Measurements from ENCODE around the gene KAT2A. TPM values are rescaled to one million over a fixed set of nuclear protein-coding genes. Genes with fewer than 3 reads are reported as not detected.

Gene KAT2A
- total RNA-seq, 1 experiment from 2014 or later, result 42.1 TPM

GRCh38 chr17:42087042-42087701 lies 34.0 kb downstream of the KAT2A start:
- TF ChIP-seq EZH2 (IDR thresholded peaks at IDR 0.05; ENCODE audit: low read depth) (no peak), CTCF (conservative IDR thresholded peaks at IDR 0.05) (no peak)
- POLR2A ChIA-PET (ENCODE audit: unreplicated experiment), result no interaction called here
- H2AFZ ChIP-seq, result no peak overlapping the region
- no peak overlapping the region for H3K4me3 ChIP-seq
- H4K20me1 ChIP-seq (ENCODE audit: insufficient read depth), result no peaks in the 10 kb centered on the region
- intact Hi-C loops (cut with micrococcal nuclease; ENCODE audit: unreplicated experiment), result no loop called here
- peaks cover 11% of the 10 kb centered on the region; the same call in 1 of the 2 replicates for H3F3A ChIP-seq (ENCODE audit: insufficient read depth, low read depth)
- DNase-seq, result no peak
- 0 out of 2 replicates have a peak, but pooled peaks cover 3% of the 10 kb centered on the region for H3K4me1 ChIP-seq (replicated peaks; ENCODE audit: insufficient read depth)
- no peaks in the 10 kb centered on the region for H3K9me2 ChIP-seq (ENCODE audit: insufficient read depth)
- no peaks in the 10 kb centered on the region for H3K9me3 ChIP-seq (ENCODE audit: insufficient read depth, low read depth)
- BruUV-seq (replicated peaks), result no TSS peak
- no peaks in the 10 kb centered on the region for H3K36me3 ChIP-seq (ENCODE audit: low read depth)
- H3K4me2 ChIP-seq, result no peak overlapping the region
- H3K79me2 ChIP-seq (ENCODE audit: low read depth), result no peaks in the 10 kb centered on the region
- CTCF ChIA-PET, result no interaction called here
- H3K27me3 ChIP-seq (ENCODE audit: insufficient read depth, low read depth), result no peaks in the 10 kb centered on the region
- no peak overlapping the region for H3K27ac ChIP-seq

GRCh38 chr17:42081516-42082129 lies 39.5 kb downstream of the KAT2A start:
- intact Hi-C loops (cut with micrococcal nuclease; ENCODE audit: unreplicated experiment), result no loop called here
- POLR2A ChIA-PET (ENCODE audit: unreplicated experiment), result no interaction called here
- Histone ChIP-seq H3K36me3 (ENCODE audit: low read depth) (no peaks in the 10 kb centered on the region), H2AFZ (no peak overlapping the region), H3K9me2 (ENCODE audit: insufficient read depth) (no peaks in the 10 kb centered on the region), H3K9me3 (ENCODE audit: insufficient read depth, low read depth) (no peaks in the 10 kb centered on the region), H3K4me1 (replicated peaks; ENCODE audit: insufficient read depth) (0 out of 2 replicates have a peak, but pooled peaks cover 6% of the 10 kb centered on the region), H3K27me3 (ENCODE audit: insufficient read depth, low read depth) (no peaks in the 10 kb centered on the region), H3K79me2 (ENCODE audit: low read depth) (no peaks in the 10 kb centered on the region), H3K4me2 (no peak overlapping the region), H3F3A (ENCODE audit: insufficient read depth, low read depth) (no peaks in the 10 kb centered on the region), H3K27ac (no peak overlapping the region), H3K4me3 (no peak overlapping the region), H4K20me1 (ENCODE audit: insufficient read depth) (no peaks in the 10 kb centered on the region)
- BruUV-seq (replicated peaks), result no TSS peak
- CTCF ChIA-PET, result no interaction called here
- no peak for DNase-seq
- TF ChIP-seq EZH2 (IDR thresholded peaks at IDR 0.05; ENCODE audit: low read depth) (no peak), CTCF (conservative IDR thresholded peaks at IDR 0.05) (no peak)

- H3K27ac ChIP-seq, result no peak overlapping the region
- no peaks in the 10 kb centered on the region for H3F3A ChIP-seq (ENCODE audit: insufficient read depth, low read depth)
- no TSS peak for BruUV-seq (replicated peaks)
- H3K9me3 ChIP-seq (ENCODE audit: insufficient read depth, low read depth), result no peaks in the 10 kb centered on the region
- H3K36me3 ChIP-seq (ENCODE audit: low read depth), result no peaks in the 10 kb centered on the region
- intact Hi-C loops (cut with micrococcal nuclease; ENCODE audit: unreplicated experiment), result no loop called here
- H3K9me2 ChIP-seq (ENCODE audit: insufficient read depth), result no peaks in the 10 kb centered on the region
- TF ChIP-seq CTCF (conservative IDR thresholded peaks at IDR 0.05) (no peak), EZH2 (IDR thresholded peaks at IDR 0.05; ENCODE audit: low read depth) (no peak)
- DNase-seq, result no peak
- no peak overlapping the region for H3K4me3 ChIP-seq
- no peaks in the 10 kb centered on the region for H3K27me3 ChIP-seq (ENCODE audit: insufficient read depth, low read depth)
- H3K79me2 ChIP-seq (ENCODE audit: low read depth), result no peaks in the 10 kb centered on the region
- no peak overlapping the region for H3K4me2 ChIP-seq
- ChIA-PET CTCF (interaction anchor here (0.6 to 0.7 kb wide), 2 partner anchors 12 to 13 kb away, joined by 3 to 5 read pairs; no protein-coding TSS in a partner anchor), POLR2A (ENCODE audit: unreplicated experiment) (no interaction called here)
- H2AFZ ChIP-seq, result no peak overlapping the region
- H4K20me1 ChIP-seq (ENCODE audit: insufficient read depth), result no peaks in the 10 kb centered on the region
- H3K4me1 ChIP-seq (replicated peaks; ENCODE audit: insufficient read depth), result 0 out of 2 replicates have a peak, but pooled peaks cover 6% of the 10 kb centered on the region
These were observed 41.6 kb downstream of the KAT2A start for GRCh38 chr17:42079541-42079940.
